ENCODE measurements around the gene TBL1XR1. TPM values are rescaled to one million over a fixed set of nuclear protein-coding genes. Genes with fewer than 3 reads are reported as not detected.
"Not testable (repeated sequence)": the region's sequence is repeated elsewhere in the genome, so short reads cannot be mapped to it uniquely, and the experiment has no call there.

Gene TBL1XR1
- total and polyA plus RNA-seq, 3 experiments from 2014 or later: 36.3 to 193 (median 173) TPM

- Mint-ChIP-seq H3K36me3 (peaks cover 0 to 11% (median 5%) of the 10 kb centered on the region in 3 donors), H3K4me3 (peak overlapping the region in 1 of 7 donors; percentile 10), H3K27ac (peak overlapping the region in 3 of 8 donors; percentile 0 to 87 (median 8)), H3K4me1 (peaks cover 58 to 84% (median 83%) of the 10 kb centered on the region in 3 donors)
- CTCF ChIA-PET: interaction anchor here (0.6 kb wide), 1 partner anchor 593 kb away, joined by 3 read pairs; no protein-coding TSS in a partner anchor
- not testable (repeated sequence) for H3K9me3 Mint-ChIP-seq; H3K27ac ChIP-seq (ENCODE audit: low read depth, low read length); H3K27me3 ChIP-seq (ENCODE audit: insufficient read depth, low read length, poor library complexity, severe bottlenecking); H3K27me3 Mint-ChIP-seq; H3K4me3 ChIP-seq (ENCODE audit: low read length); DNase-seq; H3K36me3 ChIP-seq (ENCODE audit: insufficient read depth, low read length); H3K9me3 ChIP-seq (ENCODE audit: low read length)
- POLR2A ChIA-PET: interaction anchor here (0.6 kb wide), 1 partner anchor 57 kb away, joined by 3 read pairs; no protein-coding TSS in a partner anchor
- H3K4me1 ChIP-seq (ENCODE audit: insufficient read depth, low read length): peaks cover 43% of the 10 kb centered on the region
These were observed 7.1 kb downstream of the TBL1XR1 start for GRCh38 chr3:177190184-177190583.

GRCh38 chr3:177188325-177188724, 9.0 kb downstream of the TBL1XR1 start:
- CTCF ChIA-PET; H3K27ac ChIP-seq (ENCODE audit: low read depth, low read length); H3K27me3 Mint-ChIP-seq; H3K9me3 Mint-ChIP-seq; POLR2A ChIA-PET; DNase-seq; H3K36me3 ChIP-seq (ENCODE audit: insufficient read depth, low read length); H3K27me3 ChIP-seq (ENCODE audit: insufficient read depth, low read length, poor library complexity, severe bottlenecking); H3K4me3 ChIP-seq (ENCODE audit: low read length); H3K36me3 Mint-ChIP-seq; H3K9me3 ChIP-seq (ENCODE audit: low read length): not testable (repeated sequence)
- Mint-ChIP-seq H3K4me3 (peak overlapping the region in 1 of 7 donors; percentile 10), H3K4me1 (peaks cover 51 to 83% (median 82%) of the 10 kb centered on the region in 3 donors), H3K27ac (peak overlapping the region in 1 of 8 donors; percentile 52)
- H3K4me1 ChIP-seq (ENCODE audit: insufficient read depth, low read length): peaks cover 40% of the 10 kb centered on the region

GRCh38 chr3:177186306-177186705, 11.0 kb downstream of the TBL1XR1 start:
- Histone ChIP-seq H3K9me3 (ENCODE audit: low read length) (no peaks in the 10 kb centered on the region), H3K36me3 (ENCODE audit: insufficient read depth, low read length) (no peaks in the 10 kb centered on the region), H3K4me3 (ENCODE audit: low read length) (no peak overlapping the region), H3K27me3 (ENCODE audit: insufficient read depth, low read length, poor library complexity, severe bottlenecking) (no peaks in the 10 kb centered on the region), H3K27ac (ENCODE audit: low read depth, low read length) (no peak overlapping the region), H3K4me1 (ENCODE audit: insufficient read depth, low read length) (peaks cover 36% of the 10 kb centered on the region)
- no peak for DNase-seq
- Mint-ChIP-seq H3K4me3 (peak overlapping the region in 2 of 7 donors; percentile 18 to 19), H3K4me1 (peaks cover 55 to 85% (median 84%) of the 10 kb centered on the region in 3 donors), H3K27me3 (no peaks in the 10 kb centered on the region), H3K9me3 (no peaks in the 10 kb centered on the region), H3K27ac (peak overlapping the region in 4 of 8 donors; percentile 21 to 59 (median 40)), H3K36me3 (peaks cover 0 to 4% (median 3%) of the 10 kb centered on the region in 3 donors)
- ChIA-PET CTCF (no interaction called here), POLR2A (no interaction called here)

GRCh38 chr3:177185035-177185574, 12.2 kb downstream of the TBL1XR1 start:
- no peak overlapping the region for H3K4me3 ChIP-seq (ENCODE audit: low read length)
- peaks cover 0 to 5% (median 5%) of the 10 kb centered on the region in 3 donors for H3K36me3 Mint-ChIP-seq
- H3K27ac Mint-ChIP-seq: peak overlapping the region in 6 of 8 donors; percentile 18 to 62 (median 44)
- H3K9me3 Mint-ChIP-seq: no peaks in the 10 kb centered on the region
- H3K9me3 ChIP-seq (ENCODE audit: low read length): no peaks in the 10 kb centered on the region
- H3K4me3 Mint-ChIP-seq: peak overlapping the region in 4 of 7 donors; percentile 14 to 39 (median 27)
- H3K36me3 ChIP-seq (ENCODE audit: insufficient read depth, low read length): no peaks in the 10 kb centered on the region
- H3K4me1 ChIP-seq (ENCODE audit: insufficient read depth, low read length): peaks cover 27% of the 10 kb centered on the region
- no peak for DNase-seq
- ChIA-PET POLR2A (interaction anchor here (0.7 to 0.9 kb wide), 2 partner anchors 11 to 193 kb away, joined by 3 to 4 read pairs; no protein-coding TSS in a partner anchor), CTCF (no interaction called here)
- no peaks in the 10 kb centered on the region for H3K27me3 ChIP-seq (ENCODE audit: insufficient read depth, low read length, poor library complexity, severe bottlenecking)
- H3K27me3 Mint-ChIP-seq: no peaks in the 10 kb centered on the region
- peaks cover 55 to 85% (median 84%) of the 10 kb centered on the region in 3 donors for H3K4me1 Mint-ChIP-seq
- H3K27ac ChIP-seq (ENCODE audit: low read depth, low read length): no peak overlapping the region

GRCh38 chr3:177184602-177185001, 12.7 kb downstream of the TBL1XR1 start:
- H3K4me3 ChIP-seq (ENCODE audit: low read length); H3K9me3 Mint-ChIP-seq; DNase-seq; H3K27me3 ChIP-seq (ENCODE audit: insufficient read depth, low read length, poor library complexity, severe bottlenecking); H3K27me3 Mint-ChIP-seq; H3K36me3 Mint-ChIP-seq; H3K9me3 ChIP-seq (ENCODE audit: low read length); H3K27ac ChIP-seq (ENCODE audit: low read depth, low read length); H3K36me3 ChIP-seq (ENCODE audit: insufficient read depth, low read length): not testable (repeated sequence)
- Mint-ChIP-seq H3K4me3 (peak overlapping the region in 3 of 7 donors; percentile 14 to 39 (median 16)), H3K27ac (peak overlapping the region in 6 of 8 donors; percentile 18 to 62 (median 34)), H3K4me1 (peaks cover 57 to 85% (median 84%) of the 10 kb centered on the region in 3 donors)
- peaks cover 28% of the 10 kb centered on the region for H3K4me1 ChIP-seq (ENCODE audit: insufficient read depth, low read length)
- ChIA-PET CTCF (interaction anchor here (0.9 kb wide), 1 partner anchor 39 kb away, joined by 3 read pairs; no protein-coding TSS in a partner anchor), POLR2A (interaction anchor here (0.9 kb wide), 1 partner anchor 10 kb away, joined by 4 read pairs; no protein-coding TSS in a partner anchor)

GRCh38 chr3:177182352-177182751, 14.9 kb downstream of the TBL1XR1 start:
- Histone ChIP-seq H3K4me1 (ENCODE audit: insufficient read depth, low read length) (peaks cover 40% of the 10 kb centered on the region), H3K27me3 (ENCODE audit: insufficient read depth, low read length, poor library complexity, severe bottlenecking) (no peaks in the 10 kb centered on the region), H3K27ac (ENCODE audit: low read depth, low read length) (no peak overlapping the region), H3K4me3 (ENCODE audit: low read length) (no peak overlapping the region), H3K9me3 (ENCODE audit: low read length) (no peaks in the 10 kb centered on the region), H3K36me3 (ENCODE audit: insufficient read depth, low read length) (no peaks in the 10 kb centered on the region)
- POLR2A ChIA-PET: interaction anchor here (1.5 kb wide), 1 partner anchor 11 kb away, joined by 4 read pairs; no protein-coding TSS in a partner anchor
- peaks cover 72 to 95% (median 92%) of the 10 kb centered on the region in 3 donors for H3K4me1 Mint-ChIP-seq
- peak overlapping the region in 6 of 8 donors; percentile 11 to 70 (median 49) for H3K27ac Mint-ChIP-seq
- CTCF ChIA-PET: no interaction called here
- no peaks in the 10 kb centered on the region for H3K27me3 Mint-ChIP-seq
- H3K9me3 Mint-ChIP-seq: no peaks in the 10 kb centered on the region
- DNase-seq: no peak
- peak overlapping the region in 3 of 7 donors; percentile 3 to 35 (median 13) for H3K4me3 Mint-ChIP-seq
- H3K36me3 Mint-ChIP-seq: peaks cover 0 to 9% (median 9%) of the 10 kb centered on the region in 3 donors

- H3K27me3 Mint-ChIP-seq: no peaks in the 10 kb centered on the region
- CTCF ChIA-PET: no interaction called here
- peaks cover 40% of the 10 kb centered on the region for H3K4me1 ChIP-seq (ENCODE audit: insufficient read depth, low read length)
- H3K27ac Mint-ChIP-seq: peak overlapping the region; percentile 19 to 83 (median 48)
- H3K9me3 ChIP-seq (ENCODE audit: low read length): no peaks in the 10 kb centered on the region
- H3K36me3 ChIP-seq (ENCODE audit: insufficient read depth, low read length): no peaks in the 10 kb centered on the region
- peak overlapping the region in 3 of 7 donors; percentile 27 to 82 (median 66) for H3K4me3 Mint-ChIP-seq
- no peaks in the 10 kb centered on the region for H3K27me3 ChIP-seq (ENCODE audit: insufficient read depth, low read length, poor library complexity, severe bottlenecking)
- H3K36me3 Mint-ChIP-seq: peaks cover 0 to 12% (median 8%) of the 10 kb centered on the region in 3 donors
- no peak overlapping the region for H3K27ac ChIP-seq (ENCODE audit: low read depth, low read length)
- H3K4me1 Mint-ChIP-seq: peaks cover 68 to 95% (median 94%) of the 10 kb centered on the region in 3 donors
- no peaks in the 10 kb centered on the region for H3K9me3 Mint-ChIP-seq
- H3K4me3 ChIP-seq (ENCODE audit: low read length): no peak overlapping the region
- no peak for DNase-seq
- POLR2A ChIA-PET: no interaction called here
These were observed 15.9 kb downstream of the TBL1XR1 start for GRCh38 chr3:177181418-177181817.

GRCh38 chr3:177180506-177180905, 16.8 kb downstream of the TBL1XR1 start:
- H3K4me1 ChIP-seq (ENCODE audit: insufficient read depth, low read length): peaks cover 39% of the 10 kb centered on the region
- H3K27ac ChIP-seq (ENCODE audit: low read depth, low read length): no peak overlapping the region
- H3K27me3 ChIP-seq (ENCODE audit: insufficient read depth, low read length, poor library complexity, severe bottlenecking): no peaks in the 10 kb centered on the region
- H3K9me3 ChIP-seq (ENCODE audit: low read length): no peaks in the 10 kb centered on the region
- Mint-ChIP-seq H3K36me3 (peaks cover 0 to 12% (median 7%) of the 10 kb centered on the region in 3 donors), H3K4me3 (no peak overlapping the region), H3K4me1 (peaks cover 64 to 88% (median 88%) of the 10 kb centered on the region in 3 donors), H3K27ac (peak overlapping the region in 4 of 8 donors; percentile 32 to 62 (median 43)), H3K9me3 (no peaks in the 10 kb centered on the region), H3K27me3 (no peaks in the 10 kb centered on the region)
- ChIA-PET CTCF (no interaction called here), POLR2A (no interaction called here)
- DNase-seq: no peak
- H3K4me3 ChIP-seq (ENCODE audit: low read length): no peak overlapping the region
- H3K36me3 ChIP-seq (ENCODE audit: insufficient read depth, low read length): no peaks in the 10 kb centered on the region
